Fibroblast of lung (primary cell): ENCODE data around the gene SURF1.

ENCODE experiments used
- CTCF ChIP-seq, 2 donors: IDR thresholded peaks in 1 of 2; conservative IDR thresholded peaks in 1 of 2; 1 replicate in 1 of 2; 2 replicates in 1 of 2; pipeline ENCODE4 v1.5.1; 2011 to 2012; ENCODE audit warnings: low read length in 2 of 2, control low read depth in 1 of 2, inconsistent platforms in 1 of 2, low read depth in 1 of 2, mild to moderate bottlenecking in 1 of 2
- EZH2 ChIP-seq: IDR thresholded peaks from 2 replicates; pipeline ENCODE4 v1.5.1; 2012; ENCODE audit warnings: low read length, control low read depth, mild to moderate bottlenecking; ENCODE audit errors: missing control alignments

GRCh38 chr9:133306242-133307204, 49.8 kb downstream of the SURF1 start:
- TF ChIP-seq CTCF (conservative IDR thresholded peaks at IDR 0.05 in 1 of 2, IDR thresholded peaks at IDR 0.05 in 1 of 2; ENCODE audit: low read depth in 1 of 2, low read length in 2 of 2) (no peak), EZH2 (no peak)
